Loucy (cell line): ENCODE measurements around the gene SYNPR.

ENCODE experiments used
- H2AFZ ChIP-seq: fragments of 200-600 bp; sonication (generic); 2 replicates; pipeline ENCODE4 v1.6.0; 2016; ENCODE audit warnings: antibody characterized with exemption, mild to moderate bottlenecking, low read length, moderate library complexity
- H3F3A ChIP-seq: fragments of 200-600 bp; 2 replicates; pipeline ENCODE4 v1.6.0; 2016; ENCODE audit warnings: antibody characterized with exemption, low read depth, mild to moderate bottlenecking
- H3K27me3 ChIP-seq: fragments of 200-600 bp; sonication (generic); 2 replicates; pipeline ENCODE4 v1.6.1; 2014; ENCODE audit warnings: low read length, mild to moderate bottlenecking; ENCODE audit not compliant: insufficient read depth, poor library complexity, severe bottlenecking
- H3K36me3 ChIP-seq: fragments of 200-600 bp; sonication (generic); 2 replicates; pipeline ENCODE4 v1.6.1; 2016; ENCODE audit warnings: low read length; ENCODE audit not compliant: insufficient read depth
- H3K4me1 ChIP-seq: fragments of 200-600 bp; sonication (generic); 2 replicates; pipeline ENCODE4 v1.5.1; 2014; ENCODE audit warnings: low read length, mild to moderate bottlenecking; ENCODE audit not compliant: insufficient read depth, poor library complexity, severe bottlenecking
- H3K4me2 ChIP-seq: fragments of 200-600 bp; sonication (generic); 2 replicates; pipeline ENCODE4 v1.6.0; 2014; ENCODE audit warnings: antibody characterized with exemption, low read length, low read depth, mild to moderate bottlenecking; ENCODE audit not compliant: poor library complexity, severe bottlenecking
- H3K4me3 ChIP-seq: fragments of 200-600 bp; sonication (generic); 2 replicates; pipeline ENCODE4 v1.5.1; 2014; ENCODE audit warnings: low read length, mild to moderate bottlenecking, mixed read lengths; ENCODE audit not compliant: poor library complexity, severe bottlenecking
- H3K79me2 ChIP-seq: fragments of 200-600 bp; sonication (generic); 2 replicates; pipeline ENCODE4 v1.6.1; 2014; ENCODE audit warnings: low read length; ENCODE audit not compliant: insufficient read depth
- H3K9ac ChIP-seq: fragments of 200-600 bp; sonication (generic); 2 replicates; pipeline ENCODE4 v1.6.0; 2014; ENCODE audit warnings: mild to moderate bottlenecking, low read depth, low read length, moderate library complexity; ENCODE audit not compliant: poor library complexity, severe bottlenecking
- H3K9me2 ChIP-seq: fragments of 200-600 bp; sonication (generic); replicated peaks from 2 replicates; pipeline ENCODE4 v1.6.1; 2016; ENCODE audit warnings: low read depth, low read length, mixed read lengths
- H3K9me3 ChIP-seq: fragments of 200-600 bp; sonication (generic); 2 replicates; pipeline ENCODE4 v1.6.1; 2014; ENCODE audit warnings: mild to moderate bottlenecking, antibody characterized with exemption, low read length, low read depth; ENCODE audit not compliant: insufficient read depth
- H4K20me1 ChIP-seq: fragments of 200-600 bp; sonication (generic); 2 replicates; pipeline ENCODE4 v1.6.0; 2014; ENCODE audit warnings: antibody characterized with exemption, low read length, mild to moderate bottlenecking; ENCODE audit not compliant: insufficient read depth, poor library complexity, severe bottlenecking
- CTCF ChIP-seq: fragments of 200-600 bp; sonication (generic); conservative IDR thresholded peaks from 2 replicates; pipeline ENCODE4 v1.5.1; 2014; ENCODE audit warnings: mild to moderate bottlenecking, antibody characterized with exemption, low read length
- EZH2phosphoT487 ChIP-seq: fragments of 200-600 bp; IDR thresholded peaks from 2 replicates; pipeline ENCODE4 v1.6.1; 2018; ENCODE audit warnings: antibody characterized with exemption, mild to moderate bottlenecking, moderate library complexity, borderline replicate concordance

Gene SYNPR

GRCh38 chr3:63513791-63514190 lies 235.7 kb downstream of the SYNPR start:
- H3K9me2 ChIP-seq, result no peaks in the 10 kb centered on the region
- H3K36me3 ChIP-seq, result no peaks in the 10 kb centered on the region
- no peak overlapping the region for H3K4me2 ChIP-seq
- H4K20me1 ChIP-seq, result no peaks in the 10 kb centered on the region
- H3K79me2 ChIP-seq, result no peaks in the 10 kb centered on the region
- H3K4me3 ChIP-seq, result no peak overlapping the region
- H2AFZ ChIP-seq, result no peak overlapping the region
- H3K27me3 ChIP-seq, result no peaks in the 10 kb centered on the region
- no peaks in the 10 kb centered on the region for H3K9me3 ChIP-seq
- no peaks in the 10 kb centered on the region for H3F3A ChIP-seq
- H3K4me1 ChIP-seq, result no peaks in the 10 kb centered on the region
- H3K9ac ChIP-seq, result no peak overlapping the region
- TF ChIP-seq EZH2phosphoT487 (no peak), CTCF (no peak)

GRCh38 chr3:63514678-63515077 lies 236.6 kb downstream of the SYNPR start:
- H3K9me2 ChIP-seq, result no peaks in the 10 kb centered on the region

GRCh38 chr3:63519426-63519825 lies 241.3 kb downstream of the SYNPR start:
- no peak for TF ChIP-seq CTCF
- H3K9ac ChIP-seq, result no peak overlapping the region

More at GRCh38 chr3:63514678-63515077, 236.6 kb downstream of the SYNPR start:
- TF ChIP-seq EZH2phosphoT487, result no peak
- no peak for TF ChIP-seq CTCF
- no peaks in the 10 kb centered on the region for H3K79me2 ChIP-seq
- H3K36me3 ChIP-seq, result no peaks in the 10 kb centered on the region
- no peak overlapping the region for H3K4me3 ChIP-seq
- H3K27me3 ChIP-seq, result no peaks in the 10 kb centered on the region
- H3K4me2 ChIP-seq, result no peak overlapping the region
- no peaks in the 10 kb centered on the region for H4K20me1 ChIP-seq
- no peak overlapping the region for H3K9ac ChIP-seq
- no peaks in the 10 kb centered on the region for H3K9me3 ChIP-seq
- no peaks in the 10 kb centered on the region for H3K4me1 ChIP-seq
- H2AFZ ChIP-seq, result no peak overlapping the region
- no peaks in the 10 kb centered on the region for H3F3A ChIP-seq

More at GRCh38 chr3:63519426-63519825, 241.3 kb downstream of the SYNPR start:
- Histone ChIP-seq H4K20me1 (no peaks in the 10 kb centered on the region), H3K79me2 (no peaks in the 10 kb centered on the region), H3K27me3 (no peaks in the 10 kb centered on the region), H3F3A (no peaks in the 10 kb centered on the region), H2AFZ (no peak overlapping the region), H3K9me3 (no peaks in the 10 kb centered on the region), H3K4me2 (no peak overlapping the region), H3K4me3 (no peak overlapping the region), H3K36me3 (no peaks in the 10 kb centered on the region), H3K4me1 (no peaks in the 10 kb centered on the region), H3K9me2 (no peaks in the 10 kb centered on the region)
